ENCODE data around the gene CPNE9. TPM values are rescaled to one million over a fixed set of nuclear protein-coding genes. Genes with fewer than 3 reads are reported as not detected.

CPNE9 gene
- total and polyA plus RNA-seq, 2 of the 8 experiments (the other 6 are each of a cell fraction or from before 2014, with no cell fraction given): 4.8 to 6.0 TPM

- Histone ChIP-seq H3K9me3 (ENCODE audit: insufficient read depth in 2 of 2, low read depth in 1 of 2, low read length in 1 of 2) (no peaks in the 10 kb centered on the region), H2BK20ac (ENCODE audit: low read length) (no peak overlapping the region), H3K79me2 (ENCODE audit: control insufficient read depth in 1 of 2, insufficient read depth in 2 of 2, low read length in 2 of 2) (no peaks in the 10 kb centered on the region), H4K20me1 (replicated peaks in 1 of 2; ENCODE audit: control insufficient read depth in 1 of 2, insufficient read depth in 2 of 2, low read length in 2 of 2) (peaks cover 0 to 1% of the 10 kb centered on the region in 2 experiments), H3K27me3 (replicated peaks in 1 of 4; ENCODE audit: control insufficient read depth in 3 of 4, extremely low read depth in 1 of 4, insufficient read depth in 3 of 4, low read length in 3 of 4) (no peaks in the 10 kb centered on the region), H2BK15ac (ENCODE audit: low read length) (no peak overlapping the region), H3K79me1 (ENCODE audit: low read depth, low read length) (no peaks in the 10 kb centered on the region), H3K4me1 (replicated peaks in 1 of 4; ENCODE audit: control insufficient read depth in 3 of 4, insufficient read depth in 4 of 4, low read length in 3 of 4) (no peaks in the 10 kb centered on the region; a peak in 1 of 7 replicates), H3K4me3 (ENCODE audit: extremely low read depth in 1 of 4, insufficient read depth in 2 of 4, low read depth in 3 of 4, low read length in 4 of 4) (no peak overlapping the region), H3K36me3 (ENCODE audit: control insufficient read depth in 2 of 4, insufficient read depth in 4 of 4, low read length in 3 of 4) (no peaks in the 10 kb centered on the region), H3K23ac (ENCODE audit: insufficient read length) (no peak overlapping the region), H4K91ac (replicated peaks; ENCODE audit: insufficient read length, low read length) (no peak overlapping the region), H3K9ac (replicated peaks in 1 of 4; ENCODE audit: extremely low read depth in 1 of 4, low read depth in 3 of 4, low read length in 3 of 4) (no peak overlapping the region), H2AFZ (ENCODE audit: low read length) (no peak overlapping the region), H3K18ac (ENCODE audit: extremely low read depth, low read length) (no peak overlapping the region), H3K56ac (replicated peaks; ENCODE audit: insufficient read length, low read depth, low read length) (no peak overlapping the region), H2BK120ac (replicated peaks; ENCODE audit: low read depth, low read length) (no peak overlapping the region), H3K4ac (replicated peaks; ENCODE audit: insufficient read length, low read depth, low read length) (no peak overlapping the region), H3K23me2 (ENCODE audit: low read depth, low read length) (peaks cover 8% of the 10 kb centered on the region; the same call in 1 of the 2 replicates), H4K8ac (ENCODE audit: extremely low read depth, insufficient read depth, low read length) (no peak overlapping the region), H3K27ac (ENCODE audit: low read depth, low read length) (no peak overlapping the region), H4K5ac (ENCODE audit: insufficient read length, low read depth, low read length) (no peak overlapping the region), H3K4me2 (ENCODE audit: insufficient read depth in 1 of 2, low read depth in 2 of 2, low read length in 2 of 2) (no peak overlapping the region), H2BK12ac (ENCODE audit: low read depth, low read length) (no peak overlapping the region), H2BK5ac (ENCODE audit: low read depth, low read length) (no peak overlapping the region), H3K14ac (ENCODE audit: insufficient read length) (no peak overlapping the region), H2AK5ac (ENCODE audit: low read depth, low read length) (no peak overlapping the region)
- FAIRE-seq (no peak), DNase-seq (ENCODE audit: low read depth in 1 of 2, low spot score in 2 of 2) (no peak)
- WGBS, 2 experiments (ENCODE audit: extremely low coverage in 1 of 2, insufficient coverage in 1 of 2, insufficient read length in 1 of 2, insufficient replicate concordance in 2 of 2, low coverage in 1 of 2, low lambda C conversion rate in 2 of 2, missing lambda C conversion rate in 1 of 2): 89% methylated on average over 2 of the region's 2 CpGs; no CpG with 5 or more reads in 1 of the 2 experiments
- ChIA-PET POLR2A (ENCODE audit: partially characterized antibody) (interaction anchor here (1.2 to 1.4 kb wide), 2 partner anchors 14 to 24 kb away, joined by 3 read pairs; no protein-coding TSS in a partner anchor), CTCF (ENCODE audit: partially characterized antibody) (interaction anchor here (0.6 to 1.5 kb wide), 10 partner anchors 11 to 227 kb away, joined by 3 to 4 read pairs (median 3); no protein-coding TSS in a partner anchor)
- TF ChIP-seq BRCA1 (IDR thresholded peaks at IDR 0.05; ENCODE audit: low read depth, low read length) (no peak), TBP (IDR thresholded peaks at IDR 0.05; ENCODE audit: low read depth, low read length) (no peak), E2F6 (IDR thresholded peaks at IDR 0.05) (no peak), BACH1 (IDR thresholded peaks at IDR 0.05; ENCODE audit: low read length) (no peak), SP4 (IDR thresholded peaks at IDR 0.05; ENCODE audit: low read length) (no peak), NRF1 (IDR thresholded peaks at IDR 0.05; ENCODE audit: low read depth, low read length) (no peak), PHF8 (conservative IDR thresholded peaks at IDR 0.05; ENCODE audit: low read depth, low read length) (no peak), BCL11A (IDR thresholded peaks at IDR 0.05; ENCODE audit: low read depth in 2 of 2, low read length in 2 of 2) (no peak), HDAC6 (IDR thresholded peaks at IDR 0.05; ENCODE audit: low read depth, low read length) (no peak), ATF3 (IDR thresholded peaks at IDR 0.05; ENCODE audit: insufficient read depth, low read depth, low read length) (no peak), NANOG (IDR thresholded peaks at IDR 0.05; ENCODE audit: insufficient read depth, low read depth, low read length, poor library complexity, severe bottlenecking) (no peak), CHD1 (IDR thresholded peaks at IDR 0.05; ENCODE audit: low read depth, low read length) (no peak), FOSL1 (IDR thresholded peaks at IDR 0.05; ENCODE audit: insufficient read depth, low read depth, low read length) (no peak), TAF7 (optimal IDR thresholded peaks at IDR 0.05; ENCODE audit: borderline replicate concordance, low read depth, low read length) (no peak)
These were observed 18.0 kb downstream of the CPNE9 start for GRCh38 chr3:9721700-9722060.
